HUES48 (cell line): ENCODE measurements around the gene TBC1D22A.
"Not testable (repeated sequence)": the region's sequence is repeated elsewhere in the genome, so short reads cannot be mapped to it uniquely, and the experiment has no call there.

Experiments used
- H3K27ac ChIP-seq: one replicate; pipeline ENCODE4 v1.7.0; 2013; ENCODE audit warnings: low read depth, low read length, inconsistent platforms
- H3K27me3 ChIP-seq: 2 replicates; pipeline ENCODE4 v1.6.1; 2013; ENCODE audit warnings: mild to moderate bottlenecking, low read length; ENCODE audit not compliant: control insufficient read depth, insufficient read depth
- H3K36me3 ChIP-seq: 2 replicates; pipeline ENCODE4 v1.6.1; 2013; ENCODE audit warnings: low read length; ENCODE audit not compliant: control insufficient read depth, insufficient read depth
- H3K4me1 ChIP-seq: 2 replicates; pipeline ENCODE4 v1.6.1; 2013; ENCODE audit warnings: mild to moderate bottlenecking, low read length; ENCODE audit not compliant: control insufficient read depth, insufficient read depth
- H3K4me3 ChIP-seq: 2 replicates; pipeline ENCODE4 v1.5.1; 2013; ENCODE audit warnings: mild to moderate bottlenecking, low read depth, low read length
- H3K9ac ChIP-seq: 2 replicates; pipeline ENCODE4 v1.6.1; 2013; ENCODE audit warnings: mild to moderate bottlenecking, low read depth, low read length, moderate library complexity
- H3K9me3 ChIP-seq: 2 replicates; pipeline ENCODE4 v1.6.1; 2013; ENCODE audit warnings: low read length; ENCODE audit not compliant: control insufficient read depth, insufficient read depth

The TBC1D22A gene

DNA sequence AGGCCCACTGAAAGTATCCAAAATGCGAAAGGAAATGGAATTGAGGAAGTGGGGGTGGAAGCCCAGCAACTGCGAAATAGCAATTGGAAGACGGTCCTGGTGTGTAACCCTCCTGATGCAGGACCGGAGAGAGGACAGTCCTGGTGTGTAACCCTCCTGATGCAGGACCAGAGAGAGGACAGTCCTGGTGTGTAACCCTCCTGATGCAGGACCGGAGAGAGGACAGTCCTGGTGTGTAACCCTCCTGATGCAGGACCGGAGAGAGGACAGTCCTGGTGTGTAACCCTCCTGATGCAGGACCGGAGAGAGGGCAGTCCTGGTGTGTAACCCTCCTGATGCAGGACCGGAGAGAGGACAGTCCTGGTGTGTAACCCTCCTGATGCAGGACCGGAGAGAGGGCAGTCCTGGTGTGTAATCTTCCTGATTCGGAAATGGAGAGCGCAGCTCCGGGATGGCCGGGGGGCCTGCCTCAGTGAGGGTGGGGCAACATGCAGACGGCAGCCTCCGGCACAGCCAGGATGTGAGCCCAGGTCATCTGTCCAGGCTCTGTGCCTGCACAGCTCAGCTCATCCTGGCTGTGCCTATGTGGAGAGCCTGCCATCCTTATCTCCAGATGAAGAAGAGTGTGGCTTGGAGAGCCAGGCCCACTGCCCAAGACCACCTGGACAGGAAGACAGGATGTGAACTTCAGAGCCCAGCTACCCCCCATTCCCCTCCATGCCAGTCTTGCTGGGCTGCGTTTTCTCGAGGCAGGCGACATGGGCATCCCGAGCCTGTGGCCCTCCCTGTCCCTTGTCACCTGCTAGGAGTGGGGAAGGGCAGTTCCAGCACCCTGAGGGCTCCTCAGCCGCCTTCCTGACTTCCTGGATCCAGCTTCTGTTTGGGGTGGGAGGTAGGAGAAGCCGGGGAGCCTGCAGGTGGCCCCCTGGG is 408.3 kb downstream of the TBC1D22A start:
- H3K4me1 ChIP-seq, H3K36me3 ChIP-seq, H3K9me3 ChIP-seq, H3K27ac ChIP-seq, H3K4me3 ChIP-seq, H3K9ac ChIP-seq, H3K27me3 ChIP-seq: not testable (repeated sequence)

GRCh38 chr22:47171441-47172221 is 409.2 kb downstream of the TBC1D22A start:
- Histone ChIP-seq H3K27ac (no peak overlapping the region), H3K9me3 (peaks cover 7% of the 10 kb centered on the region), H3K36me3 (no peaks in the 10 kb centered on the region; the same call in 1 of the 2 replicates), H3K27me3 (no peaks in the 10 kb centered on the region), H3K9ac (no peak overlapping the region), H3K4me3 (no peak overlapping the region), H3K4me1 (no peaks in the 10 kb centered on the region)

GRCh38 chr22:47172771-47173534 is 410.5 kb downstream of the TBC1D22A start:
- Histone ChIP-seq H3K27me3 (no peaks in the 10 kb centered on the region), H3K4me1 (no peaks in the 10 kb centered on the region), H3K36me3 (no peaks in the 10 kb centered on the region; the same call in 1 of the 2 replicates), H3K4me3 (no peak overlapping the region), H3K9me3 (peaks cover 11% of the 10 kb centered on the region; the same call in 1 of the 2 replicates), H3K27ac (no peak overlapping the region), H3K9ac (no peak overlapping the region)

GRCh38 chr22:47173535-47174021 is 411.1 kb downstream of the TBC1D22A start:
- H3K27me3 ChIP-seq: no peaks in the 10 kb centered on the region
- peaks cover 17% of the 10 kb centered on the region for H3K9me3 ChIP-seq
- no peak overlapping the region for H3K4me3 ChIP-seq
- no peak overlapping the region for H3K9ac ChIP-seq
- no peaks in the 10 kb centered on the region for H3K4me1 ChIP-seq
- H3K27ac ChIP-seq: no peak overlapping the region
- H3K36me3 ChIP-seq: no peaks in the 10 kb centered on the region; the same call in 1 of the 2 replicates

- H3K9me3 ChIP-seq: peaks cover 23% of the 10 kb centered on the region
- H3K4me1 ChIP-seq: no peaks in the 10 kb centered on the region
- H3K27ac ChIP-seq: no peak overlapping the region
- no peaks in the 10 kb centered on the region; the same call in 1 of the 2 replicates for H3K36me3 ChIP-seq
- H3K27me3 ChIP-seq: no peaks in the 10 kb centered on the region
- no peak overlapping the region for H3K9ac ChIP-seq
- no peak overlapping the region for H3K4me3 ChIP-seq
Measured at GRCh38 chr22:47174096-47174495, 411.6 kb downstream of the TBC1D22A start.

DNA sequence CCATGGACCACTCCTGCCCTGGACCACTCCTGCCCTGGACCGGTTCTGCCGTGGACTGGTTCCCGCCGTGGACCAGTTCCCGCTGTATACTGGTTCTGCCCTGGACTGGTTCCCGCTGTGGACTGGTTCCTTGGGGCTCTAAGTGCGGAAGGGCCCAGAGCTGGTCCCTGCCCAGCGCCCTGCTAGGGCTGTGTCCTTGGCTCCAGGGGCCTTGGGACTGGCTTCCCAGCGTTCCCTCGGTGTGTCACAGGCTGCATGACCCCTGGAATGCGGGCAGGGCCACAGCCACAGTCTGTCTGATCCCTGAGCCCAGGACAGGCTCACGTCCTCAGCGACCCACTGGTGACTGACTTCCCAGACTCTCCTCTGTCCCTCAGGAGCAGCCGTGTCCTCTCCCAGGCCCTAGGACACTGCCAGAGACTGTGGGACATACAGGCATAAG is 412.2 kb downstream of the TBC1D22A start:
- Histone ChIP-seq H3K27me3 (no peaks in the 10 kb centered on the region), H3K4me3 (no peak overlapping the region), H3K9me3 (peaks cover 25% of the 10 kb centered on the region), H3K36me3 (no peaks in the 10 kb centered on the region; the same call in 1 of the 2 replicates), H3K27ac (no peak overlapping the region), H3K9ac (no peak overlapping the region), H3K4me1 (no peaks in the 10 kb centered on the region)

GRCh38 chr22:47175151-47176025 is 412.9 kb downstream of the TBC1D22A start:
- no peaks in the 10 kb centered on the region for H3K27me3 ChIP-seq
- H3K4me3 ChIP-seq: no peak overlapping the region
- peaks cover 32% of the 10 kb centered on the region for H3K9me3 ChIP-seq
- H3K36me3 ChIP-seq: no peaks in the 10 kb centered on the region; the same call in 1 of the 2 replicates
- no peak overlapping the region for H3K27ac ChIP-seq
- no peak overlapping the region for H3K9ac ChIP-seq
- H3K4me1 ChIP-seq: no peaks in the 10 kb centered on the region

GRCh38 chr22:47176026-47176389 is 413.6 kb downstream of the TBC1D22A start:
- H3K4me1 ChIP-seq: no peaks in the 10 kb centered on the region
- H3K9ac ChIP-seq: no peak overlapping the region
- H3K36me3 ChIP-seq: no peaks in the 10 kb centered on the region; the same call in 1 of the 2 replicates
- no peak overlapping the region for H3K27ac ChIP-seq
- peaks cover 35% of the 10 kb centered on the region for H3K9me3 ChIP-seq
- no peak overlapping the region for H3K4me3 ChIP-seq
- no peaks in the 10 kb centered on the region for H3K27me3 ChIP-seq

- Histone ChIP-seq H3K4me3 (no peak overlapping the region), H3K9me3 (peaks cover 42% of the 10 kb centered on the region), H3K27me3 (no peaks in the 10 kb centered on the region), H3K36me3 (no peaks in the 10 kb centered on the region; the same call in 1 of the 2 replicates), H3K4me1 (no peaks in the 10 kb centered on the region), H3K27ac (no peak overlapping the region), H3K9ac (no peak overlapping the region)
Measured at GRCh38 chr22:47176573-47177333, 414.3 kb downstream of the TBC1D22A start.
